ENCODE results near the gene FAM8A1. TPM values are rescaled to one million over a fixed set of nuclear protein-coding genes. Genes with fewer than 3 reads are reported as not detected.

The FAM8A1 gene
- total and polyA plus RNA-seq, 2 donors from 2014 or later, result 16.9 to 20.7 TPM

DNA sequence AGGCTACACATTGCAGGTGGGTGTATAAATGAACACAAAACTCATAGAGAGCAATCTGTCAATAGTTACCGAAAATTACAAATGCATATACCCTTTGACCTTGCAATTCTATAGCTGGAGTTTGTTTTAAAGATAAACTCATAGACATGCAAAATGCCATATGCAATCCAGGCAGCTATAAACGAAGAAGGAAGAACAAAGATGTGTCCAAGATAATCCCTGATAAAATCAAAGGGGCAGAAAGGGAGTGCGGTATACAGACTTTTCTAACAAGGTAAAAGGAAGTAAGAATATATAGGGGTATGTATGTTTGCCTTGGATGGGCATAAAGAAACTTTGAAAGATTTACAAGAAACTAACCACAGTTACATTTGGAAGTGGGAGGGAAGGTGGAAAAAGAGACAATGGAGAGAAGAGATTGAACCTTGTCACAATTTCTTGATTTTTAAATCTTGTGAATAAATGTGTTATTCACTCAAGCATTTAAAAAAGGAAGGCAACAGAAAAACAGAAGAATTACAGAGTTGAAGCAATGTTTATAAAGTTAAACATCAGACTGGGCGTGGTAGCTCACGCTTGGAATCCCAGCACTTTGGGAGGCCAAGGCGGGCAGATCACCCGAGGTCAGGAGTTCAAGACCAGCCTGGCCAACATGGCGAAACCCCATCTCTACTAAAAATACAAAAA lies 29.9 kb downstream of the FAM8A1 start:
- Histone ChIP-seq H3K36me3 (ENCODE audit: control insufficient read depth in 2 of 3, insufficient read depth in 3 of 3, low read length in 3 of 3) (peaks cover 10 to 23% (median 10%) of the 10 kb centered on the region in 3 donors), H3K9ac (ENCODE audit: low read length in 3 of 3) (no peak overlapping the region), H3K27ac (ENCODE audit: low read depth in 2 of 2, low read length in 2 of 2) (no peak overlapping the region), H3K27me3 (ENCODE audit: control insufficient read depth, insufficient read depth, low read length) (no peaks in the 10 kb centered on the region), H3K4me1 (ENCODE audit: control insufficient read depth in 2 of 3, insufficient read depth in 2 of 3, low read depth in 1 of 3, low read length in 3 of 3) (peaks cover 0 to 4% (median 2%) of the 10 kb centered on the region in 3 donors), H3K9me3 (ENCODE audit: control insufficient read depth in 2 of 3, insufficient read depth in 1 of 3, low read length in 3 of 3) (no peaks in the 10 kb centered on the region), H3K4me3 (ENCODE audit: low read length in 3 of 3) (no peak overlapping the region)
- intact Hi-C loops (cut with DNase I), result no loop called here
- TF ChIP-seq, protein P1, sequence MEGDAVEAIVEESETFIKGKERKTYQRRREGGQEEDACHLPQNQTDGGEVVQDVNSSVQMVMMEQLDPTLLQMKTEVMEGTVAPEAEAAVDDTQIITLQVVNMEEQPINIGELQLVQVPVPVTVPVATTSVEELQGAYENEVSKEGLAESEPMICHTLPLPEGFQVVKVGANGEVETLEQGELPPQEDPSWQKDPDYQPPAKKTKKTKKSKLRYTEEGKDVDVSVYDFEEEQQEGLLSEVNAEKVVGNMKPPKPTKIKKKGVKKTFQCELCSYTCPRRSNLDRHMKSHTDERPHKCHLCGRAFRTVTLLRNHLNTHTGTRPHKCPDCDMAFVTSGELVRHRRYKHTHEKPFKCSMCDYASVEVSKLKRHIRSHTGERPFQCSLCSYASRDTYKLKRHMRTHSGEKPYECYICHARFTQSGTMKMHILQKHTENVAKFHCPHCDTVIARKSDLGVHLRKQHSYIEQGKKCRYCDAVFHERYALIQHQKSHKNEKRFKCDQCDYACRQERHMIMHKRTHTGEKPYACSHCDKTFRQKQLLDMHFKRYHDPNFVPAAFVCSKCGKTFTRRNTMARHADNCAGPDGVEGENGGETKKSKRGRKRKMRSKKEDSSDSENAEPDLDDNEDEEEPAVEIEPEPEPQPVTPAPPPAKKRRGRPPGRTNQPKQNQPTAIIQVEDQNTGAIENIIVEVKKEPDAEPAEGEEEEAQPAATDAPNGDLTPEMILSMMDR (IDR thresholded peaks at IDR 0.05; ENCODE audit: borderline replicate concordance, extremely low read depth, insufficient read depth), result no peak
- DNase-seq (no peak), FAIRE-seq (no peak)

DNA sequence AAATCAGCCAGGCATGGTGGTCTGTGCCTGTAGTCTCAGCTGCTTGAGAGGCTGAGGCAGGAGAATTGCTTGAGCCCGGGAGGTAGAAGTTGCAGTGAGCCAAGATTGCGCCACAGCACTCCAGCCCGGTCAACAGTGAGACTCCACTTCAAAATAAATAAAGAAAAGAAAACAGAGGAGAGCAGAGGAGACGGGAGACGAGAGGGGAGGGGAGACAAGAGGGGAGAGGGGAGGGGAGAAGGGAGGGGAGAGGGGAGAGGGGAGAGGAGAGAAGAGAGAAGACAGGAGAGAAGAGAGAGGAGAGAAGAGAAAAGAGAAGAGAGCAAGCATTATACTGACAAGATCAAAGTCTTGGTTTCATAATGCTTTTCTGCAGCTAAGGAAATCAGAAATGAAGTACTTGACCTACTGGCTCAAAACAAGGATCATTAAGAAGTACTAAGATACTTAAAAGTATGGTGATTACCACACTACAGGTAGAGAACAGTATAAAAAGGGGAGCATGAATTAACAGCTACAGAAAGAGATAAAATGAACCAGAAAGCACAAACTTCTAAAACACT lies 30.5 kb downstream of the FAM8A1 start:
- Histone ChIP-seq H3K27ac (ENCODE audit: low read depth in 2 of 2, low read length in 2 of 2) (no peak overlapping the region), H3K9me3 (ENCODE audit: control insufficient read depth in 2 of 3, insufficient read depth in 1 of 3, low read length in 3 of 3) (no peaks in the 10 kb centered on the region), H3K4me3 (ENCODE audit: low read length in 3 of 3) (no peak overlapping the region), H3K27me3 (ENCODE audit: control insufficient read depth, insufficient read depth, low read length) (no peaks in the 10 kb centered on the region), H3K4me1 (ENCODE audit: control insufficient read depth in 2 of 3, insufficient read depth in 2 of 3, low read depth in 1 of 3, low read length in 3 of 3) (peaks cover 0 to 4% (median 2%) of the 10 kb centered on the region in 3 donors), H3K9ac (ENCODE audit: low read length in 3 of 3) (no peak overlapping the region), H3K36me3 (ENCODE audit: control insufficient read depth in 2 of 3, insufficient read depth in 3 of 3, low read length in 3 of 3) (peaks cover 10 to 17% (median 10%) of the 10 kb centered on the region in 3 donors)
- TF ChIP-seq, protein P1 (IDR thresholded peaks at IDR 0.05; ENCODE audit: borderline replicate concordance, extremely low read depth, insufficient read depth), result no peak
- FAIRE-seq (no peak), DNase-seq (no peak)
- intact Hi-C loops (cut with DNase I), result no loop called here

DNA sequence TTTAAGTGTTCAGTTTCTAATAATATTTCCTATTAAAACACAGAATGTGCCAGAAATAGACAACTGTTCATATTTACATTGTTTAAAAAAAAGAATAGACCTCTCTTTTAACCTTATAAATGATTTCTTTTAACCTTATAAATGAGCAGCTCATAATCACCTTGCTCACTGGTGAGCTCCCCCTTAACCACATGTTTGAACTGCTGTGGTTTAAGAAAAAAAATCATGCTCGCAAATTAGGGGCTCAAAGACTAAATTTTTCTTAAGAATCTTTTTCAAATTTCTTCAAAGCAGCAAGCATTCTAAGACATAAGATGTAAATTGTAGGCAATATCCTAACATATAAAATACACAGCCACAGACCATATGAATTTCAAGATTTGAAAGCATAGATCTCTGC lies 32.8 kb downstream of the FAM8A1 start:
- FAIRE-seq, result no peak
- no peak overlapping the region for H3K4me3 ChIP-seq (ENCODE audit: low read length in 3 of 3)
- peaks cover 3 to 12% (median 4%) of the 10 kb centered on the region in 3 donors for H3K36me3 ChIP-seq (ENCODE audit: control insufficient read depth in 2 of 3, insufficient read depth in 3 of 3, low read length in 3 of 3)
- H3K9ac ChIP-seq (ENCODE audit: low read length in 3 of 3), result no peak overlapping the region
- H3K27ac ChIP-seq (ENCODE audit: low read depth in 2 of 2, low read length in 2 of 2), result no peak overlapping the region
- no peaks in the 10 kb centered on the region for H3K27me3 ChIP-seq (ENCODE audit: control insufficient read depth, insufficient read depth, low read length)
- TF ChIP-seq, protein P1 (IDR thresholded peaks at IDR 0.05; ENCODE audit: borderline replicate concordance, extremely low read depth, insufficient read depth), result no peak
- H3K9me3 ChIP-seq (ENCODE audit: control insufficient read depth in 2 of 3, insufficient read depth in 1 of 3, low read length in 3 of 3), result no peaks in the 10 kb centered on the region
- intact Hi-C loops (cut with DNase I), result no loop called here
- DNase-seq, result no peak
- peaks cover 0 to 4% (median 2%) of the 10 kb centered on the region in 3 donors for H3K4me1 ChIP-seq (ENCODE audit: control insufficient read depth in 2 of 3, insufficient read depth in 2 of 3, low read depth in 1 of 3, low read length in 3 of 3)

All from kidney (tissue), 14 donors.